Fibroblast of peridontal ligament (primary cell): ENCODE measurements around the gene PPP2R2C.

Experiments used
- DNase-seq: peaks from one replicate; pipeline ENCODE4 v3.0.0-alpha.2; 2010; ENCODE audit errors: extremely low read depth

The PPP2R2C gene

GRCh38 chr4:6291784-6292297 lies 180.6 kb downstream of the PPP2R2C start:
- no peak for DNase-seq

- no peak for DNase-seq
Measured at GRCh38 chr4:6290769-6291547, 181.5 kb downstream of the PPP2R2C start.

GRCh38 chr4:6290256-6290655 lies 182.2 kb downstream of the PPP2R2C start:
- DNase-seq, result no peak

GRCh38 chr4:6288871-6289270 lies 183.5 kb downstream of the PPP2R2C start:
- DNase-seq, result no peak

- DNase-seq, result no peak
Measured at GRCh38 chr4:6288342-6288741, 184.1 kb downstream of the PPP2R2C start.

- no peak for DNase-seq
Measured at GRCh38 chr4:6287017-6287788, 185.2 kb downstream of the PPP2R2C start.

GRCh38 chr4:6283282-6283681 lies 189.1 kb downstream of the PPP2R2C start:
- DNase-seq, result no peak

- peak; percentile 53 for DNase-seq
Measured at GRCh38 chr4:6282314-6282771, 190.1 kb downstream of the PPP2R2C start.

GRCh38 chr4:6281436-6282313 lies 190.7 kb downstream of the PPP2R2C start:
- DNase-seq, result no peak

- DNase-seq, result no peak
Measured at GRCh38 chr4:6280365-6280996, 191.9 kb downstream of the PPP2R2C start.

- no peak for DNase-seq
Measured at GRCh38 chr4:6279582-6280289, 192.7 kb downstream of the PPP2R2C start.

- DNase-seq, result peak; percentile 22
Measured at GRCh38 chr4:6278801-6279197, 193.6 kb downstream of the PPP2R2C start.

GRCh38 chr4:6277935-6278800 lies 194.2 kb downstream of the PPP2R2C start:
- no peak for DNase-seq

- DNase-seq, result no peak
Measured at GRCh38 chr4:6277139-6277802, 195.1 kb downstream of the PPP2R2C start.

GRCh38 chr4:6275898-6276806 lies 196.3 kb downstream of the PPP2R2C start:
- DNase-seq, result no peak

GRCh38 chr4:6275351-6275750 lies 197.1 kb downstream of the PPP2R2C start:
- no peak for DNase-seq

GRCh38 chr4:6273661-6273990 lies 198.8 kb downstream of the PPP2R2C start:
- DNase-seq, result no peak
